IPS DF 4.7 (cell line): ENCODE results near the gene MAPK8.

ENCODE experiments used
- DNase-seq: peaks from one replicate; pipeline ENCODE4 v3.0.0-alpha.2; 2013; ENCODE audit warnings: low spot score; ENCODE audit errors: extremely low read depth

Gene MAPK8

GRCh38 chr10:48447356-48448215, 141.1 kb downstream of the MAPK8 start:
- no peak for DNase-seq

GRCh38 chr10:48448796-48449195, 142.3 kb downstream of the MAPK8 start:
- no peak for DNase-seq

GRCh38 chr10:48449501-48450232, 143.2 kb downstream of the MAPK8 start:
- DNase-seq, result no peak

GRCh38 chr10:48450233-48450740, 143.8 kb downstream of the MAPK8 start:
- DNase-seq, result no peak

GRCh38 chr10:48450741-48451466, 144.4 kb downstream of the MAPK8 start:
- DNase-seq, result no peak

- DNase-seq, result no peak
Observed at GRCh38 chr10:48451969-48452878, 145.7 kb downstream of the MAPK8 start.

- no peak for DNase-seq
Observed at GRCh38 chr10:48452879-48453412, 146.5 kb downstream of the MAPK8 start.

- DNase-seq, result no peak
Observed at GRCh38 chr10:48453451-48454301, 147.2 kb downstream of the MAPK8 start.

- no peak for DNase-seq
Observed at GRCh38 chr10:48454302-48455054, 148.0 kb downstream of the MAPK8 start.

- no peak for DNase-seq
Observed at GRCh38 chr10:48455055-48455391, 148.5 kb downstream of the MAPK8 start.

- DNase-seq, result no peak
Observed at GRCh38 chr10:48455392-48456151, 149.1 kb downstream of the MAPK8 start.

- no peak for DNase-seq
Observed at GRCh38 chr10:48456361-48456804, 149.9 kb downstream of the MAPK8 start.

GRCh38 chr10:48456808-48457761, 150.6 kb downstream of the MAPK8 start:
- DNase-seq, result no peak

- DNase-seq, result no peak
Observed at GRCh38 chr10:48457949-48458661, 151.6 kb downstream of the MAPK8 start.

GRCh38 chr10:48458662-48459048, 152.2 kb downstream of the MAPK8 start:
- no peak for DNase-seq
